GM21526 (cell line): ENCODE results near the gene EML1.

Experiments used
- ATAC-seq: cut with Tn5 transposase; IDR thresholded peaks from one replicate; pipeline ENCODE4 v1.9.1; 2021; ENCODE audit warnings: moderate library complexity; ENCODE audit not compliant: unreplicated experiment, low FRiP score

The EML1 gene

GRCh38 chr14:99951085-99951484, 157.9 kb downstream of the EML1 start:
- ATAC-seq = no peak

DNA sequence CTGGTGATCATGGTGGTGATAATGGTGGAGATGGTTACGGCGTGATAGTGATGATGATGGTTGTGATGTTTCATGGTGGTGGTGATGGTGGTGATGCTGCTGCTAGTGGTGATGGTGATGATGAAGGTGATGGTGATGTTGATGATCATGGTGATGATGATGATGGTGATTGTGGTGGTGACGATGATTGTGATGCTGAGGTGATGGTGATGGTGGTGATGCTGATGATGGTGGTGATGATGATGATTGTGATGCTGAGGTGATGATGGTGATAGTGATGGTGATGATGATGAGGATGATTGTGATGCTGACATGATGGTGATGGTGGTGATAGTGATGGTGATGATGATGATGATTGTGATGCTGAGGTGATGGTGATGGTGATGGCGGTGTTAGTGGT, 158.8 kb downstream of the EML1 start:
- ATAC-seq = no peak

GRCh38 chr14:99952453-99952852, 159.2 kb downstream of the EML1 start:
- no peak for ATAC-seq

DNA sequence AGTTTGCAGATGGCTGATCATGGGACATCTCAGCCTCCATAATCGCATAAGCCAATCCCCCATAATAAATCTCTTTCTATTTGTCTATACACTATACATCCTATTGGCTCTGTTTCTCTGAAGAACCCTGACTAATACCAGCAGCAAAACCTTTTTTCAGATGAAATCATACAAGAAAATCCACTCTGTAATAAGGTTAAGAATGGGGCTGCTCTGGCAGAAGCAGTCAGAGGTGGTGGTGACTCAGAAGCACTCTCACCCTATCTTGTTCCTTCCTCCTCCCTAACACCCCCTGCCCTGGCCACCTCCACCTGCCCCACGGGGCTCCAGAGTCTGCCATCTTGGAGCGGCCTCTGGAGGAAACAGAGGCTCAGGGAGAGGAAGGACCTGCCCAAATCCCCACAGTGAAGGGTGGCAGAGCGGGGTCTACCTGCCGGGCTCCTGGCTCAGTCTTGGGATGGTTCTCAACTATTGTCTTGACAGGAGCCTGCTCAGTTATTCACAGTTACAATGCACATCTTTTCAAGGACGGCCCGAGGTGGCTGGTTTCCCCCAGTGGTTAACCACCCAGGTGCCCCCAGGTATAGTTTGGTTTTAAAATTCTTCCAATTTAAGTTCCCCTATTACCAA, 162.7 kb downstream of the EML1 start:
- ATAC-seq = no peak

GRCh38 chr14:99958380-99958779, 165.2 kb downstream of the EML1 start:
- no peak for ATAC-seq

DNA sequence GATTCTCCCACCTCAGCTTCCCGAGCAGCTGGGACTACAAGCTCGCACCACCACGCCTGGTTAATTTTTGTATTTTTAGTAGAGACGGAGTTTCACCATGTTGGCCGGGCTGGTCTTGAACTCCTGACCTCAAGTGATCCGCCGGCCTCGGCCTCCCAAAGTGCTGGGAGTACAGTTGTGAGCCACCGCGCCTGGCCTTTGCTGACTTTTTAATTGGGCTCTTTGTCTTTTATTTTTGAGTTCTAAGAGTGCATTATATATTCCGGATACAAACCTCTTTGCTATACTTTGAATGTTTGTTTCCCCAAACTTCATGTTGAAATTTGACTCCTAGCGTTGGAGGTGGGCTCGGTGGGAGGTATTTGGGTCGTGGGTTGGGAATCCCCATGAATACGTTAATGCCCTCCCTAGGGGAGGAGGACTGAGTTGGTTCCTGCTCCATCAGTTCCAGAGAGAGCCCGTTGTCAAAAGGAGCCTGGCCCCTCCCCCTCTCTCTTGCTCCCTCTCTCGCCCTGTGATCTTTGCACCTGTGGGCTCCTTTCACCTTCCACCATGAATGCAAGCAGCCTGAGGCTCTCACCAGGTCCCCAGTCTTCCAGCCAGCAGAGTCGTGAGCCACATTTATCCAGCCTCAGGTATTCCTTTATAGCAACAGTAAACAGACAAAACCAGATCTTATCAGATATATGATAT, 168.8 kb downstream of the EML1 start:
- ATAC-seq = no peak

DNA sequence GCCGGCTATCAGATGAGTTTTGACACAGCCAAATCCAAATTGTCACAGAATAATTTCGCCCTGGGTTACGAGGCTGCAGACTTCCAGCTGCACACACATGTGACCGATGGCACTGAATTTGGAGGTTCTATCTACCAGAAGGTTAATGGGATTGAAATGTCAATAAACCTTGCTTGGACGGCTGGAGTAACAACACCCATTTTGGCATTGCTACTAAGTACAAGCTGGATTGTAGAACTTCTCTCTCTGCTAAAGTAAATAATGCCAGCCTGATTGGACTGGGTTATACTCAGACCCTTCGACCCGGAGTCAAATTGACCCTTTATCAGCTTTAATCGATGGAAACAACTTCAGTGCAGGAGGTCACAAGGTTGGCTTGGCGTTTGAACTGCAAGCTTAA, 171.8 kb downstream of the EML1 start:
- ATAC-seq = no peak

DNA sequence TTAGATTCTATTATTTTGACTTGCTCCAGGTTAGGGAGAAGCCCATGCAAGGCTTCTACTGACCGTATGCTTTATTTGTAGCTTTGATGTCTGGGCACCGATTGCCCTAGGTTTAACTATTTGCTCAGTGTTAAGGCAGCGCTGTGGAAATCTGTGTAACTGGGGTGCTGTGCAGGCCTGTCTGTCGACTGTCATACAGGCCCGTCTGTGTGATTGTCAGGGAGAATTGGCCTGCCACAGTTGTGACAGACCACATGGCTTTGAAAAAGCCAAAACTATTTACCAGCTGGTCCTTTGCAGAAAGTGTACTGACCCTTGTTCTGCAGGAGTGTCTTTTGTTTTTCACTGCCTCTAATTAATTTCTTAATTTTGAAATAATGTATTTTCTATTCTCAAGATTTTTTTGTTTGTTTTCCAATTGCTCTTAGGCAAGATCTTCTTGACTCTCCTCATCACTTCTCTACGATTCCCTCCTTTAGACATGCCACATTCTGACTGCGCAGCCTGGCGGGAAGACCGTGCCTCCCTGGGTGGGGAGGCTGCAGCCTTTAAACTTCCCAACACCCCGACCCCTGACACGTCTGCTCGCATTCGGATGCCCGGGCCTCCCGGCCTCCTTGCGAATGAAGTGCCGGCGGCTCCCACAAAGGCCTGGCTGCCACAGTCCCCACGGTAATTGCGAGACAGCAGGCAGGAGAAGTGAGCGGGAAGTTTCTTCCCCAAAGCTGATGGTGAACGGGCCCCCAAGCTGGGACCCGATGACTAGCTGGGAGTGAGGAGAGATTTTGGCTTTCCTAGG, 173.0 kb downstream of the EML1 start:
- no peak for ATAC-seq

DNA sequence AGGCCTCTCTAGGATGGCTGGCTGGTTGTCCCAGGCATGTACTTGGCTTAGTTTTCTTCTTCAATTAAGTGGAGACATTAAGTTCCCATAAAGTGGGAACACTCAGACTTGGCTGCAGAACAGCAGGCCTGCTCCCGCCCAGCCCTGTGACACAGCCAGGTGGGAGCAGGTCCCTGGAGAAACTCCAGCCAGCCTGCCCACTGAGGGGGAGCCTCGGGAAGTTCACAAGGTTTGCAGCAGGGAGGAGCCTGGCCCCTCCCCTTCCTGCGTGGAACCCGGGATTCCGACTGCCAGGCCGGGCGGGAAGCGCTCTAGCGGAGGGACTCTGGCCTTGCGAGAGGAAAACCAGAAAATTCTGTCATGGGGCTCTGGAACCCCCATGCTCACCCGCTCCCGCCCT, 173.7 kb downstream of the EML1 start:
- ATAC-seq = no peak

- no peak for ATAC-seq
Measured at GRCh38 chr14:99968191-99968920, 175.1 kb downstream of the EML1 start.

DNA sequence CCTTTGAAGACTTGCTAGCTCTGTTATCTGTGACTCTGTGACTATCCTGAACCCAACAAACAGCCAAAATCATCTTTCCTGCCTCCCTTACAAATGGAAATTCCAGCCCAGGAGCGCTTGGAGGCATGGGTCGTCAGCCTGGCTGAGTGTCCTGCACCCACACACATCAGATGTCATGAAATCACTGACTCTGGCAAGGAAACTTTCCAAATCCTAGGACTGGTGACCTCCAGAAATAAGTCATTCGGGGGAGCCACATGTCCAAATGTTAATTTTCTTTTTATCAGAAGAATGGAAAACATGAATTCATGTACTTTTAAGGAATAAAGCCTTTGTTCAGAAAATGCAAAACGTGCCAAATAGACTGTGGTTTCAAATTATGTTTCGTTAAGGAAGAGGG, 175.7 kb downstream of the EML1 start:
- no peak for ATAC-seq

GRCh38 chr14:99969673-99970322, 176.6 kb downstream of the EML1 start:
- ATAC-seq = no peak

- peak; percentile 57 for ATAC-seq
Measured at GRCh38 chr14:99971087-99971940, 178.1 kb downstream of the EML1 start.

GRCh38 chr14:99971941-99972747, 178.9 kb downstream of the EML1 start:
- no peak for ATAC-seq

DNA sequence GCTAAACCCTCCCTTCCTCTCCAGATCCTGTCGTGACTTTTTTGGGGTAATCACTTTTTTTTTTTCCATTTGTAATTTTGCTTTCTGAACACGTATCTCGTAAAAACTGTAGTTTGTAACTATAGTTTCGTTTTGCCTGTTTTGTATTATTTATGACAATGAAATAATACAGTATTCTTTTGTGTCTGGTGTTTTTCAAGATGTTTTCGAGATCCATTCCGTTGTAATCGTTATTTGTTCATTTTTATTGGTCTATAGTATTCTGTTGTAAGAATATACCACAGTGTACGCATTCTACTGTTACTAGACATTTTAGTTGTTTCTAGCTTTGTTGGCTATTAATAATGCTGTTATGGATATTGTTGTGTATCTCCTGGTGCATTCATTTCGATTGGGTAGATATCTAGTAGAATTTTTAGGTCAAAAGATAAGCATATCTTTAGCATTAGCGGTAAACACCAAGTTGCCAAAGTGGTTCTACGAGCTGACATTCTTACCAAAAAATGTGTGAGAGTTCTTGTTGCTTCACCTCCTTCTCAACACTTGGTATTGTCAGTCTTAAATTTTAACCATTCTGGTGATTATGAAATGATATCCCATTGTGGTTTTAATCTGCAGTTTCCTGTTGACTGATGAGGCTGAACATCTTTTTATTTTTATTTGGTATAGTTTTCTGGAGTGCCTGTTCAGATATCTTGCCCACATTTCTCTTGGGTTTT, 179.7 kb downstream of the EML1 start:
- no peak for ATAC-seq

DNA sequence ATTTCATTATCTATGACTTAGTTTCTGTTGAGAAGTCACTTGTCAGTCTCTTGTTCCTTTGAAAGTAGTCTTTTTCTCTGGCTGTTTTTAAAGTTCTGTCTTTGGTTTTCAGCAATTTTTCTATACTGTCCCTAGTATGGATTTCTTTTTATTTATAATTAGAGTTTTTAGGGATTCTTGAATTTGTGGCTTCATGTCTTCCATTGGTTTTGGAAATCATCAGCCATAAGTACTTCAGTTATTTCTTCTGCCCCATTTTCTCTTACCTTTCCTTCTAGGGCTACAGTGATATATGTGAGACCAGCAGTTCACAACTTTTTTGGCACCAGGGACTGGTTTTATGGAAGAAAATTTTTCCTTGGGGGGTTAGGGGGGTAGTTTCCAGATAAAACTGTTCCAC, 182.0 kb downstream of the EML1 start:
- ATAC-seq = no peak

DNA sequence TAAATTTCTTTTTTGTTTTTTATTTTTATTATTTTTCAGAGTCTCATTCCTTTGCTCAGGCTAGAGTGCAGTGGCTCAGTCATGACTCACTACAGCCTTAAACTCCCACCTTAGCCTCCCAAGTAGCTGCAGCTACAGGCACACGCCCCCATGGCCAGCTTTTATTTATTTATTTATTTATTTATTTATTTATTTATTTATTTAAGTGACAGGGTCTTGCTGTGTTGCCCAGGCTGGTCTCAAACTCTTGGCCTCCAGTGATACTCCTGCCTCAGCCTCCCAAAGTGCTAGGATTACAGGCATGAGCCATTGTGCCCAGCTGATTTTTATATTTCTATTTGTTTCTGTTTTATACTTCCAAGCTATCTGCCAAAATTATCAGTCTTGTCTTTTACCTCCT, 182.8 kb downstream of the EML1 start:
- no peak for ATAC-seq

DNA sequence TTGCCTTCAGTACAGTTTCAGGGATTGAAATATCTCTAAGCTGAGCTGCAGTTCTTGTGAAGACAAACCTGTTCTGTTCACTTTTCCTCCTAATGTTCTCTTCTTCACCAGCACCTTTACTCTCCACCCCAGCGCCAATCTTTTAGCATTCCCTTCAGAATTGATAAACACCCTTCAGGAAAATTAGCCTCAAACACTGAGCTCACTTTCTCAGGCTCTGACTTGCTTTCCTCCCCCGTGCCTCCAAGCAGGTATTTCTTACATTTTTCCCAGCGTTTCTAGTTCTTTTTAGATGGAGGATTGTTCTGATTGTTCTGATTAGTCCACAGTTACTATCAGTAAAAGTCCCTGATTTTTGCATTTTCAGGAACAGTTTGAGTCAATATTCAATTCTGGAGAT, 183.5 kb downstream of the EML1 start:
- no peak for ATAC-seq
